ENCODE results near the gene NRCAM.

NRCAM gene

DNA sequence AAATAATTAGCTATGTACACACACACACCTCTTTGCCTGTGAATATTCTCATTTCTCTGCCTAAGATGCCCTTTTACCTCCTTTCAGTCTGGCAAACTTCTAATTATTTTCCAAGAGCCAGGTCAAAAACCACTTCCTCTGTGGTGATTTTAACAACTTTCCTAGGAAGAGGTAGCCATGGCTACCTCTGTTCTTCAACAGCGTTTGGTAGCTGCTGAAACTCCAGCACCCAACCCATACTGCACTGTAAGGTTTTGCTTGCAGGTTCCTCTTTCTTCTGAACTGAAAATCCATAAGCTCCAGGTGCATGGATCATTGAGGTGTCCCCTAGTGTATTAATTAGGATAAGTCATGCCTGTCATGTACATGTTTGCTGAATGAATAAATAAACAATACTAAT is 25.6 kb downstream of the NRCAM start:
- no peaks in the 10 kb centered on the region for H3K9me2 ChIP-seq (replicated peaks; ENCODE audit: insufficient read depth, low read length)
- TF ChIP-seq, protein P1, sequence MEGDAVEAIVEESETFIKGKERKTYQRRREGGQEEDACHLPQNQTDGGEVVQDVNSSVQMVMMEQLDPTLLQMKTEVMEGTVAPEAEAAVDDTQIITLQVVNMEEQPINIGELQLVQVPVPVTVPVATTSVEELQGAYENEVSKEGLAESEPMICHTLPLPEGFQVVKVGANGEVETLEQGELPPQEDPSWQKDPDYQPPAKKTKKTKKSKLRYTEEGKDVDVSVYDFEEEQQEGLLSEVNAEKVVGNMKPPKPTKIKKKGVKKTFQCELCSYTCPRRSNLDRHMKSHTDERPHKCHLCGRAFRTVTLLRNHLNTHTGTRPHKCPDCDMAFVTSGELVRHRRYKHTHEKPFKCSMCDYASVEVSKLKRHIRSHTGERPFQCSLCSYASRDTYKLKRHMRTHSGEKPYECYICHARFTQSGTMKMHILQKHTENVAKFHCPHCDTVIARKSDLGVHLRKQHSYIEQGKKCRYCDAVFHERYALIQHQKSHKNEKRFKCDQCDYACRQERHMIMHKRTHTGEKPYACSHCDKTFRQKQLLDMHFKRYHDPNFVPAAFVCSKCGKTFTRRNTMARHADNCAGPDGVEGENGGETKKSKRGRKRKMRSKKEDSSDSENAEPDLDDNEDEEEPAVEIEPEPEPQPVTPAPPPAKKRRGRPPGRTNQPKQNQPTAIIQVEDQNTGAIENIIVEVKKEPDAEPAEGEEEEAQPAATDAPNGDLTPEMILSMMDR (IDR thresholded peaks at IDR 0.05; ENCODE audit: insufficient read depth, low read length, poor library complexity, severe bottlenecking) = no peak
- TF ChIP-seq EZH2phosphoT487 (conservative IDR thresholded peaks at IDR 0.05; ENCODE audit: low read length) = no peak
- no peak overlapping the region for H2AFZ ChIP-seq (ENCODE audit: low read depth, low read length, severe bottlenecking)
- H3K4me2 ChIP-seq (ENCODE audit: low read depth, low read length, poor library complexity, severe bottlenecking) = no peak overlapping the region
- H3K79me2 ChIP-seq (ENCODE audit: insufficient read depth, low read length) = no peaks in the 10 kb centered on the region
- H3K27me3 ChIP-seq (ENCODE audit: low read length) = no peaks in the 10 kb centered on the region
- no peaks in the 10 kb centered on the region for H4K20me1 ChIP-seq (ENCODE audit: low read depth, low read length)
- no peaks in the 10 kb centered on the region for H3K36me3 ChIP-seq (ENCODE audit: low read length)
- no peak overlapping the region for H3K4me3 ChIP-seq (ENCODE audit: insufficient read depth, low read length, poor library complexity, severe bottlenecking)
- no peaks in the 10 kb centered on the region for H3K9me3 ChIP-seq (ENCODE audit: insufficient read depth, low read length)
- H3F3A ChIP-seq (ENCODE audit: insufficient read depth) = no peaks in the 10 kb centered on the region
- no peak overlapping the region for H3K27ac ChIP-seq (ENCODE audit: low read depth, low read length)
- no peak overlapping the region for H3K9ac ChIP-seq (ENCODE audit: low read length)

DNA sequence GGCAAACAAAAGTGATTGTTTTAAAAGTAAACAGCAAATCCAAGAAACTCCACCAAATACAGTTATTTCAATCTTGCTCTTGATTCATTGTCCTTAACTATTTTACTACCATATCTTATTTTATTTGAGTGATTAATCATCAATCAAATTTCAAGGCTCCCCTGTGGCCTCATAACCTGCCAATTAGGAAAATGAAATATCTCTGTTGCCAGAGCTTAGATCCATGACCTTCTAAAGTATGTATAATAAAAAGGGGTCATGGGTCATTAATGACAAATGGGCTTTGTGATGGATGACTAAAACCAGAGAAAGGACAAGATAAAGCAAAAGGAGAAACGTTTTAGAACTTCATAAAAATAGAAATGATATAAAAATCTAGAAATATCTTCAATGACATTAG is 28.5 kb downstream of the NRCAM start:
- Histone ChIP-seq H3K9me2 (replicated peaks; ENCODE audit: insufficient read depth, low read length) (no peaks in the 10 kb centered on the region), H3K36me3 (ENCODE audit: low read length) (no peaks in the 10 kb centered on the region), H2AFZ (ENCODE audit: low read depth, low read length, severe bottlenecking) (no peak overlapping the region), H3K79me2 (ENCODE audit: insufficient read depth, low read length) (no peaks in the 10 kb centered on the region), H4K20me1 (ENCODE audit: low read depth, low read length) (no peaks in the 10 kb centered on the region), H3K9me3 (ENCODE audit: insufficient read depth, low read length) (no peaks in the 10 kb centered on the region), H3K27me3 (ENCODE audit: low read length) (no peaks in the 10 kb centered on the region), H3K9ac (ENCODE audit: low read length) (no peak overlapping the region), H3K4me2 (ENCODE audit: low read depth, low read length, poor library complexity, severe bottlenecking) (no peak overlapping the region), H3K4me3 (ENCODE audit: insufficient read depth, low read length, poor library complexity, severe bottlenecking) (no peak overlapping the region), H3F3A (ENCODE audit: insufficient read depth) (no peaks in the 10 kb centered on the region), H3K27ac (ENCODE audit: low read depth, low read length) (no peak overlapping the region)
- TF ChIP-seq EZH2phosphoT487 (conservative IDR thresholded peaks at IDR 0.05; ENCODE audit: low read length) = no peak
- TF ChIP-seq, protein P1 (IDR thresholded peaks at IDR 0.05; ENCODE audit: insufficient read depth, low read length, poor library complexity, severe bottlenecking) = no peak

DNA sequence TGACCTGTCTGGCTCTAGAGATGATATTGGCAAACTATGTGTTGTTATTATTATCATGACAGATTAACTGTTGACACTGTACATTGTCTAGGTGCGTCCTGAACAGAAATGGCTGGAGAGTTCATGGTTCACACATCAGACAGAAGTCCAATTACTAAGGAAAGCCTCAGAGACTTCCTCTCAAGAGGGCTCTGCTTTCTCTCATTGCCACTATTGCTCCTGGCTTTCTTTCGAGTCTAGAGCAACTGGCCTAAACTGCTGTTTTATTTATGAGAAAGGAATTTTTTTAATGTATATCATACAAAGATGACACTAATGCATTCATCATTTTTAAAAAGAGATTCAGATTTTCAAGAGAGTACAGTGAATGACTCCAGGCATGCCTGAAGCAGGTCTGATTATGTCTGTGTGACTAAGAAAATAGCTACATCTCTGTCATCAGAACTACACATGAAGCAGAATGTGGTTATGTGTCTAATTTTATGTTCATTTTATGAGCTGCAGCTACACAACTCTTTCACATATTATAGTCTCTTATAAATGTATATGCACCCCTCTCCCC is 30.4 kb downstream of the NRCAM start:
- H3K27me3 ChIP-seq (ENCODE audit: low read length) = no peaks in the 10 kb centered on the region
- H3K9me2 ChIP-seq (replicated peaks; ENCODE audit: insufficient read depth, low read length) = no peaks in the 10 kb centered on the region
- H3K36me3 ChIP-seq (ENCODE audit: low read length) = no peaks in the 10 kb centered on the region
- H3K9me3 ChIP-seq (ENCODE audit: insufficient read depth, low read length) = no peaks in the 10 kb centered on the region
- H2AFZ ChIP-seq (ENCODE audit: low read depth, low read length, severe bottlenecking) = no peak overlapping the region
- no peak overlapping the region for H3K4me2 ChIP-seq (ENCODE audit: low read depth, low read length, poor library complexity, severe bottlenecking)
- no peaks in the 10 kb centered on the region for H4K20me1 ChIP-seq (ENCODE audit: low read depth, low read length)
- no peaks in the 10 kb centered on the region for H3K79me2 ChIP-seq (ENCODE audit: insufficient read depth, low read length)
- H3K4me3 ChIP-seq (ENCODE audit: insufficient read depth, low read length, poor library complexity, severe bottlenecking) = no peak overlapping the region
- no peak overlapping the region for H3K27ac ChIP-seq (ENCODE audit: low read depth, low read length)
- no peaks in the 10 kb centered on the region for H3F3A ChIP-seq (ENCODE audit: insufficient read depth)
- TF ChIP-seq, protein P1 (IDR thresholded peaks at IDR 0.05; ENCODE audit: insufficient read depth, low read length, poor library complexity, severe bottlenecking) = no peak
- TF ChIP-seq EZH2phosphoT487 (conservative IDR thresholded peaks at IDR 0.05; ENCODE audit: low read length) = no peak
- no peak overlapping the region for H3K9ac ChIP-seq (ENCODE audit: low read length)

Data from SU-DHL-6 (cell line).